Osteoblast (primary cell): ENCODE data around the gene TIAM2. TPM values are rescaled to one million over a fixed set of nuclear protein-coding genes. Genes with fewer than 3 reads are reported as not detected.

Experiments
- DNase-seq: peaks from one replicate; pipeline ENCODE4 v3.0.0; 2011; ENCODE audit warnings: low spot score, mixed read lengths; ENCODE audit not compliant: insufficient read length; ENCODE audit errors: missing footprints
- H2AFZ ChIP-seq: 2 replicates; pipeline ENCODE4 v1.6.0; 2011; ENCODE audit warnings: mild to moderate bottlenecking, low read length
- H3K27ac ChIP-seq: 2 replicates; pipeline ENCODE4 v1.5.1; 2011; ENCODE audit warnings: mild to moderate bottlenecking, low read depth, low read length, moderate library complexity
- H3K27me3 ChIP-seq: 2 replicates; pipeline ENCODE4 v1.6.0; 2012; ENCODE audit warnings: mild to moderate bottlenecking, control low read depth, inconsistent platforms, low read length, moderate library complexity; ENCODE audit not compliant: insufficient read depth
- H3K36me3 ChIP-seq: 2 replicates; pipeline ENCODE4 v1.5.1; 2011; ENCODE audit warnings: mild to moderate bottlenecking, low read length, control low read depth, moderate library complexity; ENCODE audit not compliant: insufficient read depth
- H3K4me1 ChIP-seq: 2 replicates; pipeline ENCODE4 v1.5.1; 2011; ENCODE audit warnings: mild to moderate bottlenecking, low read length, control low read depth, moderate library complexity; ENCODE audit not compliant: insufficient read depth
- H3K4me2 ChIP-seq: 2 replicates; pipeline ENCODE4 v1.6.0; 2011; ENCODE audit warnings: mild to moderate bottlenecking, low read length; ENCODE audit not compliant: insufficient read depth
- H3K4me3 ChIP-seq: fragments of 200-600 bp; sonication (generic); 3 replicates; pipeline ENCODE4 v1.5.1; 2012; ENCODE audit warnings: mild to moderate bottlenecking, low read length, inconsistent platforms; ENCODE audit not compliant: insufficient read depth
- H3K79me2 ChIP-seq: 2 replicates; pipeline ENCODE4 v1.6.0; 2012; ENCODE audit warnings: mild to moderate bottlenecking, low read length, control low read depth, inconsistent platforms; ENCODE audit not compliant: insufficient read depth
- H3K9me3 ChIP-seq: 2 replicates; pipeline ENCODE4 v1.5.1; 2011; ENCODE audit warnings: low read depth, low read length, control low read depth
- H4K20me1 ChIP-seq: 2 replicates; pipeline ENCODE4 v1.6.0; 2012; ENCODE audit warnings: mild to moderate bottlenecking, low read length, control low read depth; ENCODE audit not compliant: insufficient read depth
- CTCF ChIP-seq: IDR thresholded peaks from 2 replicates; pipeline ENCODE4 v1.5.1; 2011; ENCODE audit warnings: mild to moderate bottlenecking, low read depth, low read length, moderate library complexity; ENCODE audit errors: extremely low read depth
- total RNA-seq: library from RNA; depleted of rRNA; stranded (reverse); fragments of >200 nt; gene quantifications from 2 replicates; pipeline ENCODE4 v1.2.3, GENCODE V29; 2012

TIAM2 gene
- total RNA-seq, 1 donor: 31.8 TPM

- no peak for DNase-seq
- TF ChIP-seq CTCF: no peak
- Histone ChIP-seq H3K27me3 (no peaks in the 10 kb centered on the region), H3K27ac (no peak overlapping the region), H4K20me1 (no peaks in the 10 kb centered on the region), H3K4me2 (peak overlapping the region; percentile 41), H3K36me3 (no peaks in the 10 kb centered on the region), H3K4me3 (no peak overlapping the region), H3K4me1 (peaks cover 12% of the 10 kb centered on the region), H3K9me3 (no peaks in the 10 kb centered on the region), H2AFZ (no peak overlapping the region), H3K79me2 (peaks cover 4% of the 10 kb centered on the region)
These were observed 6.8 kb downstream of the TIAM2 start for GRCh38 chr6:155001934-155002333.

- Histone ChIP-seq H3K36me3 (no peaks in the 10 kb centered on the region), H3K4me3 (no peak overlapping the region), H3K79me2 (peaks cover 4% of the 10 kb centered on the region), H3K27me3 (no peaks in the 10 kb centered on the region), H3K9me3 (no peaks in the 10 kb centered on the region), H3K27ac (no peak overlapping the region), H4K20me1 (no peaks in the 10 kb centered on the region), H3K4me1 (peaks cover 12% of the 10 kb centered on the region), H2AFZ (no peak overlapping the region), H3K4me2 (no peak overlapping the region)
- DNase-seq: no peak
- no peak for TF ChIP-seq CTCF
These were observed 8.4 kb downstream of the TIAM2 start for GRCh38 chr6:155003476-155003875.

GRCh38 chr6:155004017-155004416 is 8.9 kb downstream of the TIAM2 start:
- H3K27me3 ChIP-seq: no peaks in the 10 kb centered on the region
- H3K9me3 ChIP-seq: no peaks in the 10 kb centered on the region
- no peak overlapping the region for H3K27ac ChIP-seq
- peaks cover 12% of the 10 kb centered on the region for H3K4me1 ChIP-seq
- no peaks in the 10 kb centered on the region for H4K20me1 ChIP-seq
- DNase-seq: no peak
- H3K36me3 ChIP-seq: no peaks in the 10 kb centered on the region
- H3K79me2 ChIP-seq: peaks cover 4% of the 10 kb centered on the region
- H3K4me2 ChIP-seq: no peak overlapping the region
- no peak overlapping the region for H2AFZ ChIP-seq
- no peak for TF ChIP-seq CTCF
- no peak overlapping the region for H3K4me3 ChIP-seq

GRCh38 chr6:155004576-155005372 is 9.7 kb downstream of the TIAM2 start:
- Histone ChIP-seq H3K4me1 (peaks cover 12% of the 10 kb centered on the region), H3K27me3 (no peaks in the 10 kb centered on the region), H3K4me3 (no peak overlapping the region), H3K36me3 (no peaks in the 10 kb centered on the region), H3K27ac (no peak overlapping the region), H3K9me3 (no peaks in the 10 kb centered on the region), H4K20me1 (no peaks in the 10 kb centered on the region), H3K4me2 (no peak overlapping the region), H3K79me2 (peaks cover 4% of the 10 kb centered on the region), H2AFZ (no peak overlapping the region)
- TF ChIP-seq CTCF: no peak
- no peak for DNase-seq
